Amniotic stem cell (primary cell): ENCODE measurements around the gene STIMATE.

Experiments
- DNase-seq: peaks from one replicate; lab custom pipeline; 2025; lab: John Stamatoyannopoulos, UW

The STIMATE gene

DNA sequence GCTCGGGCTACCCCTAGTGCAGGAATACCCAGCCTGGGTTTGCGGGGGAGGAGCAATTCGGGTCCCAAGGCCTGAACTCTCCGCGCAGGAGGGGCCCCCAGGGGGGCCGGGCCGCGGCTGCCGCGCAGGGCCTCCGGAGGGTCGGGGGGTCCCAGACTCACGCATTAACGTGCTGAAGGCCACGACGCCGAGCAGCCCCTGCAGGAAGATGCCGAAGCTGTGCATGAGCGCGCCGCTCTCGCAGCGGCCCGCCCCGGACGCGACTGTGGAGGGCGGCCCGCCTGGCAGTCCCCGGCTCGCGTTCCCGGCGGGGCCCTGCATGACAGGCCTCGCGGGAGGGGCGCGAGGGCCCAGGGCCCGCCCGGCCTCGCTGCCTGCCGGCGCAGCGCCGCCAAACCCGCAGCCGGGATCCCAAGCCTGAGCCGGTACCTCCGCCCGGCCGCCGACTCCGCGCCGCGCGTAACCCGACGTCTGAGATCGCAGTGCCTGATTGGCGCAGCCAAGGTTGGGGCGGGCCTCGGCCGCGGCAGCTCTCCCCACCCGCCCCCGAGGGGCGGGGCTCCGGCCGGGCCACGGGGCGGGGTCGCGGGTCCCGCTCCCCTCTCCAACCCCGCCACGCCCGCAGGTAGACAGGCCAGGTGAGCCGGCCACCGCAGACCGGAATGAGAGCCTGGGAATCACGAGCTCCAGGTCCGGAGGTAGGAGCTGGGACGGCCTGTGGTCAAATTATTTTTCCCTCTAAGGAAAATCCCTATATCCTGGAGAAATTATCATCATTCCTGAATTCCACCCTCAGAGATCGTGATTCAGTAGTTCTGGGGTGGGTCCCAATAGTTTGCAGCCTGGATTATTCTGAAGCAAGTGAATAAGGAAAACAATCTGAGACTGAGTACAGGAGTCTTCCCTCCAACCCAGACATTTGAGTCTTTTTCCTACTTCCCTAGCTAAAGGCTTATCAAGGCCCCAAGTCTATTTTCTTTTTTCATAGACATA lies at the start of gene STIMATE:
Gene STIMATE (minus strand): TSS at position 419 of the 993 bp plus-strand sequence. CDS start 98 bp downstream, at position 321.
- DNase-seq: peak; percentile 30

GRCh38 chr3:52939600-52939999 lies 42.3 kb upstream of the STIMATE start:
- DNase-seq: no peak

GRCh38 chr3:52934630-52935530 lies 37.5 kb upstream of the STIMATE start:
- DNase-seq: peak; percentile 33

DNA sequence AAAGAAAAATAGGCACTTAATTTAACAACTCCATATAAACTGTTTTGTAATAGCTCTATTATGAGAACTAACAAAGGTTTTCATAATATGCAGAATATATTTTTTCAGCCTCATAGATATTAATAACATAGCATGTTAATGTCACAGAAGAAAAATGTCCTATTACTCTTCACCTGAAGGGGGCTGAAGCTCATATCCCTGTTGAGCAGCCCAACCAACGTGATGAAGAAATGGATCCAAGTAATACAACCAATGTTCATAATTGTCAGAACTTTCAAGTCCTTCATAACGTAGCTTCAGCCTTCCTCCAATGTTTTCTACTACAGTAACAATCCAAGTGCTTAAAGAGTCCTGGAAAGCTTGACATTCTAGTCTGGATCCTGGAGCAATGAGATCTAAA lies 34.5 kb upstream of the STIMATE start:
- no peak for DNase-seq

DNA sequence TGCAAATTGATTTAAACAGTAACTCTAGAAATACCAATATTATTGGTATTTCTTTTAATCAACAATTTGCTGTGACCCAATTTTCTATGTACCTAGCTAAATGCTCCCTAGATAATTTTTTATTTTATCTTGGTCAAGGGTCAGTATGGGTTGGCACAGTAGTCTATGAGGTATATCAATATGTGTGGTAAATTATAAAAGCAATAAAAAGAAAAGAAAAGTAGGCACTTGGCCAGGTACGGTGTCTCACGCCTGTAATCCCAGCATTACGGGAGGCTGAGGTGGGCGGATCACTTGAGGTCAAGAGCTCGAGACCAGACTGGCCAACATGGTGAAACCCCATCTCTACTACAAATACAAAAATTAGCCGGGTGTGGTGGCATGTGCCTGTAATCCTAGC lies 34.0 kb upstream of the STIMATE start:
- DNase-seq: no peak

DNA sequence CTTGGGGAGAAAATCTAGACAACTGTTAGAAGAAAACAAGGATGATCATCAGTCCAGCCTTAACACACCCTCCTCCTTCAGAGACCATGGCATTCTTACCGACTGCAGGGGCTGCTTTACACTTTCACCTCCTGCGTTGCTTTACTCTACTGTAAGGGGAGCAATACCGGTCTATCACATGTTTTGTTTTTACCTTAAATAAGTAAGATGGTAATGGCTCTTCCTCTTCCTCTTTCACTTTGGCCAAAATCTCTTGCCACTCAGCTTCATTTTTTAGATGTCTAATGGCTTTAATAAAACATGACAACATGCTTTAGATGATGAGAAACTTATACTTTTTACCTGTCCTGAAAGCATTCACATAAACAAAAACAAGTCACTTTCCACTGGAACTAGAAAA lies 33.4 kb upstream of the STIMATE start:
- DNase-seq: no peak

GRCh38 chr3:52926554-52926953 lies 29.2 kb upstream of the STIMATE start:
- DNase-seq: no peak

DNA sequence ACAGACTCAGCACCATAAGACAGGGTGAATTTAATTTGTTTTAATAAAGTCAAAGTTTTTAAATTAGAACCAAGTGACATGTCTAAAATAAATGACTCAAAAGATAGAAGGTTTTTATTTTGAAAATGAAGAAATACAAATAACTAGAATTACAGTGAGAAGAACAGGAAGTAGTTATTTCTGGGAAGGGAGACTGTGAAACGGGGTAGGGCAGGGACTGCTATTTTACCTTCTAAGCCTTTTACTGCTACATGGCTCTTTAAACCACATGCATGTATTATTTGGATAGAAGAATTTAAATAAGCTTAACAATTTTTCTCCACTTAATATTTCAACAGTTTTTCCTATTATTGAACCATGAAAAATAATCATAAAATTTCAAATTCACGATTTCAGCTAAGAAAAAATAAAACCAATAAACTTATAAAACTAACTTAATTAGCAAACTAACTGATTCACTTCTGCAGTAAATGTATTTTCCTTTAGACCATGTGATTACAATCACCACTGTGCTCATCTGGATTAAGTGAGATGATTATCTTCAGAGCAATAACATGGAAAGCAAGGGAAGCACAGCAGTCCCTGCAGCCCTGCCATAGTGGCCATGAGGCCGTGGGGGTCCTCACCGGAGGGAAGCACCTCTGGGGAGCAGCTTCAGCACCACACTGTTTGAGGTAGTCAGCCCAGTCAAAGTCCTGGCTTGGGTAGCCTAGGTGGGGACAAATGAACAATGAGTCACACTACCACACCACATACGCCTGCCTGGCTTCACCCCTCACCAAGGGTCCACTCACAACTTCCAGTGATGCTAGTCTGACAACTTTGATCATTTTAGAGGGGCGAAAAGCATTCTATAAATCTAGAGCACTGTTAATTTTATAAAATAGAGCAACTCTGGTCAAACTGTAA lies 28.3 kb upstream of the STIMATE start:
- no peak for DNase-seq

- no peak for DNase-seq
Observed at GRCh38 chr3:52923963-52924362, 26.6 kb upstream of the STIMATE start.

DNA sequence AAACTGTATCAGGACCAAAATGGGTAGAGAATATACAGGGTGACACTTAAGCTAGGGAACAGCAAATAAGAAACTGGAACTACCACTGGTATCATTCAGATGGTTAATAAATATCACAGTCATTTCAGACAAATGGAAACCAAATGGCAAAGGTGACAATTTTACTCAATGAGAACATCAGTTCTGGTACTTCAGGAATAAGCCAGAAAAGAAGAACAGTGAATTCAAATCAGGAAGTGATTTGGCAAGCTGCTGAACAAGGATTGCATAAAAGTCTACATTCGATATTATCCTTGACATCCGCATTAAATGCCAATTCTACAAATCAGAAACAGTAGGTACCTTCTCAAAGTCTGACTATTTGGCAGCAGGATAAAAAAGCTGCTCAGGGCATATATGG lies 23.5 kb upstream of the STIMATE start:
- DNase-seq: no peak

DNA sequence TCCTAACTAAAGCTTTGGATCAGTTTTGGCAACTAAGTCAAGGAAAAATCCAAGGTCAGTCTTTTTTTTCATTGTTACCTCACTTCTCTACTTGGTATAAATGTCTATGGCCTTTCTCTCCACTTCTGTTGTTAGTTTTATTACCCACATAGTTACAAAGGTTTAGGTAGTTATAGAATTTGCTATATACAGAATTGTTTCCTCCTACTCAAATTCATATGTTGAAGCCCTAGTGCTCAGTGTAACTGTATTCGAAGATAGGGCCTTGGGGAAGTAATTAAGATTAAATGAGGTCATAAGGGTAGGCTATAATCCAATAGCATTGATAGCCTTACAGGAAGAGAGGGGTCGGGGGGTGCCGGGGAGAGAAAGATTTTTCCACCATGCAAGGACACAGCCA lies 19.7 kb upstream of the STIMATE start:
- DNase-seq: no peak

DNA sequence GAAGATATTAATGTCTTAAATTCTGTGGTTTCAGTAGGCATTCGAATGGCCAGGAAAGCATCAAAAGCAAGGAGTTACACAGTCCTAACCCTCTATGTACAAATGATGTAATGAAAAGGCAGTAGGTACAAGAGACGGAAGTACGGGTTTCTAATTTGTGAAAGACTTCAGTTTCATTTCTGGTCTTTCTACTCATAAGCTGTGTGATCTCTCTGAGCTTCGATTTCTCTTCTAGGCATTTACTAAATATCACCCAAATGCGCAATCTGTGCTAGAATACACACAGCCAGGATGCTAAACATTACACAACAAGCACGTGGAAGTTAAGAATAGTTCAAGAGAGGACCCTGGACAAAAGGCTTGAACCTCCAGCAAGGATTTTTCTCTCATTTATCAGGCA lies 17.9 kb upstream of the STIMATE start:
- DNase-seq: no peak

GRCh38 chr3:52912885-52913731 lies 15.8 kb upstream of the STIMATE start:
- DNase-seq: no peak

- no peak for DNase-seq
Observed at GRCh38 chr3:52910823-52911222, 13.5 kb upstream of the STIMATE start.

DNA sequence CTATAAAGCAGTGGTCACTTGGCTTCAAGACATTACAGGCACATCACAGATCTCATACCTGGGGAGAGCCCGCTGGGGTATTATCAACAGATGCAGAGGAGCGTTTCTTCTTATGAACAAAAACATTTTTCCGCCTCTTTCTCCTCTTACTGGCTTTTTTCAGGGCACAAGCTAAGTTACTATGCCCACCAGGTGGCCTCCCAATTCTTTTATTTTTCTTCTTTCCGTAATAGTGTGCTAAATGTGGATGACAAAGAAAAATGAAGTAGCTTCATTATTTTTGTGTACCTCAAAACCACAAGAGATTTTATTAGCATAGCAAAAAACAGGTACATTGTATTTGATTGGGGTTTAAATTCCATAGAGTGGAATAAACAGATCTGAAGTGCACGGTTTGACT lies 10.1 kb upstream of the STIMATE start:
- DNase-seq: no peak

DNA sequence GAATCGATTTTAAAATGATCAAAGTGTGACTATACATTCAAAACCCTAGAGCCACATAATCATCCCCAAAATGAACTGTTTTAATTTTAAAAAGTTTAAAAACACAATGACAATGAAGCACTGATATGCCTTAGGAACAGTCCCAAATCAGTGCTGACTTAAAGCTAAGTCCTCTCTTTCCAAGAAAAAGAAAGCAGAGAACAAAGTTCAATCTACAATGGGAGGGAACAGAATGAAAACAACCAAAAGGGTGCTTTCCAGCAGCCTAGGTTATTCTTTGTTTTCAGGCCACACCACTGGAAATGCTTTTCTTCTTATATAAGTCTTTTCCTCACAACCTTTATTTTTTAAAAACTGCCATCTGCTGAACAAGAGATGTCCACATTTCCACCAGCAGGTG lies 7.2 kb upstream of the STIMATE start:
- no peak for DNase-seq

- no peak for DNase-seq
Observed at GRCh38 chr3:52904000-52904399, 6.7 kb upstream of the STIMATE start.

GRCh38 chr3:52896613-52897012 lies 735 bp downstream of the STIMATE start:
- DNase-seq: no peak

DNA sequence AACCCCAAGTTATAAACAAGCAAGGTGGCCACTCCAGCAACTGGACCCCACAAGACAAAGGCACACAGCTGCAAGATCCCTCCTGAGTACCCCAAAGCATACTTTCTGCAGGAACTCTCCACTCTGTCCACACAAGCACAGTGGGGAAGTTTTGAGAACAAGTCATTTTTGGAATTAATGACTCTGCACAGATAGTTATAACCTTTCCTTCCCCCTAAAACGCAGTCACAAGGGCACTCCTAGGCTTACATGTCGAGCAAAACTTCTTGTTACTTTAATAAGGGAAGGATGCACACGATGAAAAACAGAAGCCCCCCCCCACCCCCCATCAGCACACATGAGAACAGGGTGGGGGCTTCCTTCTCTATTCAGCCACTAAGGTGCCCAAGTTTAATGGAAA lies 1.2 kb downstream of the STIMATE start:
- DNase-seq: no peak

GRCh38 chr3:52895418-52895817 lies 1.9 kb downstream of the STIMATE start:
- DNase-seq: no peak

DNA sequence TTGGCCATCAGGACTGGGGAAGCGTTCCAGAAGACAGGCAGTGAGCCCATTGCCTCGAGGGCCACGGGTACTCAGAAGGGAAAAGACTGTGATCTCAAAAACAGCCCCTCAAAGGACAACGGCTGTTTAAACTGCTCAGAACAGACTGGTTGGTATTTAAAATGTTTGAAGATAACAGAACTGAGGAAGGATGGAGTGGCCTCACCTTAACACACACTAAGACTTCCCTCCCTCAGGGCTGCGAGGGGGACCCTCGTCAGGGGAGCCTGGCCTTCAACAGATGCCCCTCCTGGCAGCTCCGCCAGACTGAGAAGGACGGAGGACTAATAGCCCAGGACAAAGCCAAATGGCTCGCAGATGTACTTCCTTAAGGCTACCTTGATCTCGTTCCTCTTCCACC lies 2.6 kb downstream of the STIMATE start:
- DNase-seq: no peak
